ENCODE data around the gene ABCG4.
"Not testable (repeated sequence)": the region's sequence is repeated elsewhere in the genome, so short reads cannot be mapped to it uniquely, and the experiment has no call there.

ABCG4 gene

GRCh38 chr11:119153049-119153818 is 4.4 kb downstream of the ABCG4 start:
- TF ChIP-seq POLR2A (IDR thresholded peaks at IDR 0.05; ENCODE audit: low read length) = no peak
- no peak for TF ChIP-seq GATA1 (IDR thresholded peaks at IDR 0.05; ENCODE audit: low read depth, low read length)
- DNase-seq = no peak

DNA sequence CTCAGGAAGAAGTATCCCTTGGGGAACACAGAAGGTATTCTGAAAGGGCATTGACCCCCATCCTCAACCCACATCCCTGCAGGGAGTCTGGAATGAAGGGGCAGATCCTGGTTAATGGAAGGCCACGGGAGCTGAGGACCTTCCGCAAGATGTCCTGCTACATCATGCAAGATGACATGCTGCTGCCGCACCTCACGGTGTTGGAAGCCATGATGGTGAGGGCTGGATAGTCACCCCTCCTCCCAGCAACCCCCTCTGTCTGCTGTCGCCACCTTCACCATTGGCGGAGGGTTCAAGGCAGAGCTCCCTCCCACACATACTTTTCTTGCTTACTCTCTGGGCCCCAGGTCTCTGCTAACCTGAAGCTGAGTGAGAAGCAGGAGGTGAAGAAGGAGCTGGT is 5.3 kb downstream of the ABCG4 start:
- no peak for DNase-seq

DNA sequence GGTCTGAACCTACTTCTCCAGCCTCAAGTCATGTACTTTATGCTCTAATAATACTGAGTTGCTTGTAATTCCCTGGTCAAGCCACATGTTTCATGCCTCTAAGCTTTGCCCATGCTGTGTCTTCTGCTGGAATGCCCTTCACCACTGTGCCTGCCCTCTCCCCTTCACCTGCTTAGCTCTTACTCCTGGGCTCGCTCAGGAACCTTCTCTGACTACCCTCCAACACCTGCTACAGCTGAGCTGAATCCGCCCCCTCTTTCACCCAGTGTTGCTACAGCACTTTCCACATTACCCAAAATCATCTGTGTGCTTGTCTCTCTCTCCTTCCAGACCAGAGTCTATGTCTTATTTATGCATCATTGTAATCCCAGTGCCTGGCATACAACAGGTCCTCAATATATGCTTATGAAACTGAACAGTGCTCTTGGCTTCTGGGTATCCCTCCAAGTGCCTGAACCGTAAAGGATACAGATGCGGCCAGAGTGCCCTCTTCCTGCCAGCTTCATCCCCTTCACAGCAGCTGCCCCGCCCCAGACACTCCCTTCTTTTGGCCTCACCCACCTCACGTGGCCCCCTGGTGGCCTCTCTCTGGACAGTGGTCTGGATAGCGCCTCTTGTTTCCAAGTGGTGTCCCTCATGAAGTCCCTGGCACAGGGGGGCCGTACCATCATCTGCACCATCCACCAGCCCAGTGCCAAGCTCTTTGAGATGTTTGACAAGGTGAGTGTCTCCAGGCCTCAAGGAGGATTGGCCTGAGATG is 7.1 kb downstream of the ABCG4 start:
- peak; percentile 47 to 52 for DNase-seq
- TF ChIP-seq GATA1 (IDR thresholded peaks at IDR 0.05; ENCODE audit: low read depth, low read length) (no peak), POLR2A (IDR thresholded peaks at IDR 0.05; ENCODE audit: low read length) (no peak)

More for the DNA sequence above, 5.3 kb downstream of the ABCG4 start:
- no peak for TF ChIP-seq POLR2A (IDR thresholded peaks at IDR 0.05; ENCODE audit: low read length)
- no peak for TF ChIP-seq GATA1 (IDR thresholded peaks at IDR 0.05; ENCODE audit: low read depth, low read length)

- no peak for DNase-seq
Observed at GRCh38 chr11:119156496-119156895, 7.6 kb downstream of the ABCG4 start.

GRCh38 chr11:119157063-119157462 is 8.2 kb downstream of the ABCG4 start:
- DNase-seq = peak; percentile 29 to 51
- TF ChIP-seq GATA1 (IDR thresholded peaks at IDR 0.05; ENCODE audit: low read depth, low read length) (no peak), POLR2A (IDR thresholded peaks at IDR 0.05; ENCODE audit: low read length) (no peak)

More at GRCh38 chr11:119156496-119156895, 7.6 kb downstream of the ABCG4 start:
- TF ChIP-seq POLR2A (IDR thresholded peaks at IDR 0.05; ENCODE audit: low read length) (no peak), GATA1 (IDR thresholded peaks at IDR 0.05; ENCODE audit: low read depth, low read length) (no peak)

DNA sequence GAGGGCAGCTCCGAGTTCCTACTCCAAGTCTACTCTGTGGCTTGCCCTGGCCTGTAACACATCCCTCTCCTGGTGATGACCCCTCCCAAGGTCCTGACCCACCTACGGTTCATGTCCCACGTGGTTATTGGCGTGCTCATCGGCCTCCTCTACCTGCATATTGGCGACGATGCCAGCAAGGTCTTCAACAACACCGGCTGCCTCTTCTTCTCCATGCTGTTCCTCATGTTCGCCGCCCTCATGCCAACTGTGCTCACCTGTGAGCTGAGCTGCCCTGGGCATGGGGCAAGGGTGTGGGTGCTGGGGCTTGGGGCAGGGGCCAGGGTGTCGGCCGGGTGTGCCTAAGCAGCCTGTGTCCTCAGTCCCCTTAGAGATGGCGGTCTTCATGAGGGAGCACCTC is 9.6 kb downstream of the ABCG4 start:
- TF ChIP-seq GATA1 (IDR thresholded peaks at IDR 0.05; ENCODE audit: low read depth, low read length) = no peak
- TF ChIP-seq POLR2A (IDR thresholded peaks at IDR 0.05; ENCODE audit: low read length) = no peak
- DNase-seq = no peak

GRCh38 chr11:119160151-119160550 is 11.3 kb downstream of the ABCG4 start:
- TF ChIP-seq POLR2A (IDR thresholded peaks at IDR 0.05; ENCODE audit: low read length) = no peak
- no peak for TF ChIP-seq GATA1 (IDR thresholded peaks at IDR 0.05; ENCODE audit: low read depth, low read length)
- no peak for DNase-seq

- TF ChIP-seq GATA1 (IDR thresholded peaks at IDR 0.05; ENCODE audit: low read depth, low read length) (no peak), POLR2A (IDR thresholded peaks at IDR 0.05; ENCODE audit: low read length) (no peak)
- DNase-seq = no peak
Observed at GRCh38 chr11:119161871-119162270, 13.0 kb downstream of the ABCG4 start.

DNA sequence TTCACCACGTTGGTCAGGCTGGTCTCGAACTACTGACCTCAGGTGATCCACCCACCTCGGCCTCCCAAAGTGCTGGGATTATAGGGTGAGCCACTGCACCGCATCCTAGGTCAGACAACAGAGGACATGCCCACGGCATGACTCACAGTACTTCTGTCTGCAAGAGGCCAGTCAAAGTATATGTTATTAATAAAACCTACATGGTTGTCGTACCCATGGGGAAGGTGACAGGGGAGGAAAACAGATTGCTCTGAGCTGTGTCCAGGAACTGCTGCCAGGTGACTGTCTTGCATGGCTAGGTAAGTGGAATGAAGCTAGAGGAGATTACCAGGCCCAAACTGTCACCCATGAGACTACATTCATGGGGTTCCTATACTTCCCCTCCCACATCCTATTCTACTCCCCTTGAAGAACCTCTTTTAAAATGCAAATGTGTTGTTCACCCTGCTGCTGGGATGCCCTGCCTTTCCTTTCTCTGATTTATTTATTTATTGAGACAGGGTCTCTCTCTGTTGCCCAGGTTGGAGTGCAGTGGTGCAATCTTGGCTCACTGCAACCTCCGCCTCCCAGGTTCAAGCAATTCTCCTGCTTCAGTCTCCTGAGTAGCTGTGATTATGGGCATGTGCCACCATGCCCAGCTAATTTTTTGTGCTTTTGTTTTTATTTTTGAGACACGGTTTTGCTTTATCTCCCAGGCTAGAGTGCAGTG is 17.7 kb downstream of the ABCG4 start:
- no peak for TF ChIP-seq GATA1 (IDR thresholded peaks at IDR 0.05; ENCODE audit: low read depth, low read length)
- DNase-seq = no peak

DNA sequence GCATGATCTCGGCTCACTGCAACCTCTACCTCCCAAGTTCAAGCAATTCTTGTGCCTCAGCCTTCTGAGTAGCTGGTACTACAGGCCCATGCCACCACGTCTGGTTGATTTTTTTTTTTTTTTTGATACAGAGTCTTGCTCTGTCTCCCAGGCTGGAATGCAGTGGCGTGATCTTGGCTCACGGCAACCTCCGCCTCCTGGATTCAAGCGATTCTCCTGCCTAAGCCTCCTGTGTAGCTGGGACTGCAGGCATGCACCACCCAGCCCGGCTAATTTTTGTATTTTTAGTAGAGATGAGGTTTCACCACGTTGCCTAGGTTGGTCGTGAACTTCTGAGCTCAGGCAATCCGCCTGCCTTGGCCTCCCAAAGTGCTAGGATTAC is 18.2 kb downstream of the ABCG4 start:
- DNase-seq = not testable (repeated sequence)

DNA sequence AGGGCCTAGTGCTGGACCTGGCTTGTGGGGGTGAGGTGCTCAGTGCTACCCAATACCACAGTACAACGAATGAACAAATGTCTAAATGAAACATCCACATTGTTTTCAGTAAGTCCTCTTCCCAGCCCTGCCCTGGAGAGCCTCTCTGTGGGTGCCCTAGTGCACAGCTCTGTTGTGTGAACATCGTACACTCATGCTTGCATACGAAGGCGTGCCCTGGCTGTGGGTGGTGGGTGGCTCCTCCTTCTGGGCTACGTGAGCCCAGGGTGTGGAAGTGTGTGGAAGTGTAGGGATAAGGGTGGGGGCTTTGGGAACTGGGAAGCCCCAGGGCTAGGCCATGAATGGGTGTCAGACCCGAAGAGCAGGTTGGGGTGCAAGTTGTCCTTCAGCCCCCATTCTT is 19.1 kb downstream of the ABCG4 start:
- TF ChIP-seq GATA1 (IDR thresholded peaks at IDR 0.05; ENCODE audit: low read depth, low read length) (no peak), POLR2A (IDR thresholded peaks at IDR 0.05; ENCODE audit: low read length) (no peak)
- DNase-seq = no peak

GRCh38 chr11:119168471-119169281 is 19.8 kb downstream of the ABCG4 start, which contains the start of gene NLRX1:
Gene NLRX1, plus strand, starts transcription at chr11:119168725. Its CDS starts 2,679 bp downstream, at chr11:119171404.
- TF ChIP-seq GATA1 (IDR thresholded peaks at IDR 0.05; ENCODE audit: low read depth, low read length) = no peak
- TF ChIP-seq POLR2A (IDR thresholded peaks at IDR 0.05; ENCODE audit: low read length) = peak; percentile 87
- DNase-seq = peak; percentile 88 to 90

DNA sequence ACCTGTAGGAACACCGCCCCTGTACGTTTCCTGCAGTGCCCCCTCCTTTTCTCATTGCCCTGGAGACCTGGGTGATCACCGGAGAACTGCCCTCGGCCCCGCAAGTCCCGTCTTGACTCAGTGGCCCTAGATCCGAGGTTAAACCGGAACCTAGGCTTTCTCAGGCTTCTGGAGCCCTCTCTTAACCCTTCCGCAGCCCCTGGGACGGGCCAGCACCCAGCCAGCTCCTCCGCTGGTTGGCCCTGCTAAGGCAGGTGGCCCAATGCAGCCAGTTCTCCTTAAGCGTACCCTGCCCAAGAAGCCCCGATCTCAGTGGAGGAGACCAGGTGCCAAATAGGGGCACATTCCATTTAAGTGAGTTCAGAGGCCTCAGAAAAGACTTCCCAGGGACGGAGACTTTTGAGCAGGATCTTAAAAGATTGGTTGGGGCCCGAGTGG is 20.4 kb downstream of the ABCG4 start:
- no peak for TF ChIP-seq POLR2A (IDR thresholded peaks at IDR 0.05; ENCODE audit: low read length)
- TF ChIP-seq GATA1 (IDR thresholded peaks at IDR 0.05; ENCODE audit: low read depth, low read length) = no peak
- peak in 1 of 2 experiments; percentile 62 for DNase-seq
